ENCODE data around the gene KRT79. TPM values are rescaled to one million over a fixed set of nuclear protein-coding genes. Genes with fewer than 3 reads are reported as not detected.
"Not testable (repeated sequence)": the region's sequence is repeated elsewhere in the genome, so short reads cannot be mapped to it uniquely, and the experiment has no call there.

The KRT79 gene
- not detected in 2 replicates for total RNA-seq

GRCh38 chr12:52833922-52834726 lies at the start of gene KRT79:
Gene KRT79 (minus strand): TSS chr12:52834311. CDS start chr12:52834260, 51 bp downstream.
- no peak within 1 kb of the TSS for H3K4me3 ChIP-seq (ENCODE audit: low read depth, low read length)
- no peak for DNase-seq (ENCODE audit: low read depth)
- TF ChIP-seq CTCF (IDR thresholded peaks at IDR 0.05; ENCODE audit: insufficient read depth, low read depth, low read length), result no peak

GRCh38 chr12:52880499-52880898 lies 46.4 kb upstream of the KRT79 start:
- DNase-seq (ENCODE audit: low read depth), result not testable (repeated sequence)

GRCh38 chr12:52879394-52880351 lies 45.6 kb upstream of the KRT79 start:
- peak; percentile 89 for DNase-seq (ENCODE audit: low read depth)
- H3K4me3 ChIP-seq (ENCODE audit: low read depth, low read length), result peak overlapping the region; percentile 23
- peak; percentile 91 for TF ChIP-seq CTCF (IDR thresholded peaks at IDR 0.05; ENCODE audit: insufficient read depth, low read depth, low read length)

More at GRCh38 chr12:52880499-52880898, 46.4 kb upstream of the KRT79 start:
- not testable (repeated sequence) for H3K4me3 ChIP-seq (ENCODE audit: low read depth, low read length)

GRCh38 chr12:52878507-52879393 lies 44.6 kb upstream of the KRT79 start:
- no peak overlapping the region for H3K4me3 ChIP-seq (ENCODE audit: low read depth, low read length)
- TF ChIP-seq CTCF (IDR thresholded peaks at IDR 0.05; ENCODE audit: insufficient read depth, low read depth, low read length), result no peak
- peak; percentile 33 for DNase-seq (ENCODE audit: low read depth)

GRCh38 chr12:52877242-52877641 lies 43.1 kb upstream of the KRT79 start:
- DNase-seq (ENCODE audit: low read depth), result no peak
- H3K4me3 ChIP-seq (ENCODE audit: low read depth, low read length), result no peak overlapping the region
- TF ChIP-seq CTCF (IDR thresholded peaks at IDR 0.05; ENCODE audit: insufficient read depth, low read depth, low read length), result no peak

GRCh38 chr12:52876372-52876771 lies 42.3 kb upstream of the KRT79 start:
- no peak for DNase-seq (ENCODE audit: low read depth)
- H3K4me3 ChIP-seq (ENCODE audit: low read depth, low read length), result no peak overlapping the region
- TF ChIP-seq CTCF (IDR thresholded peaks at IDR 0.05; ENCODE audit: insufficient read depth, low read depth, low read length), result no peak

Measured in fibroblast of villous mesenchyme (primary cell).